Natural killer cell (primary cell): ENCODE measurements around the gene CABLES1. TPM values are rescaled to one million over a fixed set of nuclear protein-coding genes. Genes with fewer than 3 reads are reported as not detected.

Source experiments
- ATAC-seq, 3 donors: fragments of 150-1000 bp in 2 of 3; fragments of 200-7000 bp in 1 of 3; cut with Tn5 transposase; 1 replicate in 1 of 3; 2 replicates in 2 of 3; pipeline ENCODE4 v1.10.0; 2021; ENCODE audit warnings: mild to moderate bottlenecking in 2 of 3, moderate library complexity in 2 of 3
- DNase-seq, 2 donors: peaks; one replicate each; pipeline versions ENCODE4 v3.0.0 to v3.0.0-alpha.2; 2013 to 2021; ENCODE audit warnings: mixed read lengths in 1 of 2
- H3K27ac ChIP-seq: one replicate; pipeline ENCODE4 v1.5.1; 2013; ENCODE audit warnings: mild to moderate bottlenecking, low read length
- H3K27me3 ChIP-seq: one replicate; pipeline ENCODE4 v1.6.1; 2013; ENCODE audit warnings: low read length; ENCODE audit not compliant: control insufficient read depth, insufficient read depth
- H3K36me3 ChIP-seq: one replicate; pipeline ENCODE4 v1.6.1; 2013; ENCODE audit warnings: low read length; ENCODE audit not compliant: control insufficient read depth, insufficient read depth
- H3K4me1 ChIP-seq: one replicate; pipeline ENCODE4 v1.6.1; 2013; ENCODE audit warnings: low read length; ENCODE audit not compliant: control insufficient read depth, insufficient read depth
- H3K4me3 ChIP-seq: one replicate; pipeline ENCODE4 v1.5.1; 2013; ENCODE audit warnings: low read length
- H3K9me3 ChIP-seq: one replicate; pipeline ENCODE4 v1.6.1; 2013; ENCODE audit warnings: low read length; ENCODE audit not compliant: control insufficient read depth, insufficient read depth
- H3K27ac Mint-ChIP-seq, 2 donors: one replicate each; pipeline ENCODE4 v1.8.0; 2022; ENCODE audit warnings: mild to moderate bottlenecking in 2 of 2, mixed read lengths in 2 of 2, moderate library complexity in 1 of 2
- H3K27me3 Mint-ChIP-seq, 2 donors: one replicate each; pipeline ENCODE4 v1.8.0; 2022; ENCODE audit warnings: low read depth in 2 of 2, mixed read lengths in 2 of 2
- H3K36me3 Mint-ChIP-seq: one replicate; pipeline ENCODE4 v1.8.0; 2022; ENCODE audit warnings: mixed read lengths
- H3K4me1 Mint-ChIP-seq, 2 donors: one replicate each; pipeline ENCODE4 v1.8.0; 2022; ENCODE audit warnings: mixed read lengths in 2 of 2
- H3K4me3 Mint-ChIP-seq: one replicate; pipeline ENCODE4 v1.8.0; 2022; ENCODE audit warnings: mild to moderate bottlenecking, moderate library complexity, mixed read lengths
- H3K9me3 Mint-ChIP-seq, 2 donors: one replicate each; pipeline ENCODE4 v1.8.0; 2022; ENCODE audit warnings: mixed read lengths in 2 of 2
- CTCF ChIP-seq: fragments of 200-600 bp; IDR thresholded peaks from one replicate; pipeline ENCODE4 v1.8.0; 2022; ENCODE audit warnings: antibody characterized with exemption
- WGBS: methylation state at CpG from one replicate; pipeline ENCODE4 v1.1.7; 2013; ENCODE audit warnings: missing lambda C conversion rate; ENCODE audit not compliant: insufficient coverage; 5-methylcytosine and 5-hydroxymethylcytosine counted together
- intact Hi-C: fragments of 100-400 bp; cut with micrococcal nuclease; formaldehyde crosslinking; loops from one replicate; pipeline ENCODE4 v1.14.2; 2022
- total RNA-seq, 4 donors: library from RNA; stranded (reverse); fragments of 120-200 nt in 1 of 4; gene quantifications; one replicate each; pipeline versions ENCODE4 v1.2.3 to v1.2.4, GENCODE V29; 2013 to 2022

CABLES1 gene
- total RNA-seq, 3 donors from 2014 or later (not counting 1 experiment from before 2014, with no cell fraction given): 1.3 to 2.2 (median 1.8) TPM

- Histone ChIP-seq H3K36me3 (no peaks in the 10 kb centered on the region), H3K27ac (no peak overlapping the region), H3K4me1 (peaks cover 5% of the 10 kb centered on the region), H3K4me3 (no peak overlapping the region), H3K27me3 (no peaks in the 10 kb centered on the region), H3K9me3 (peaks cover 3% of the 10 kb centered on the region)
- no peaks in the 10 kb centered on the region for H3K36me3 Mint-ChIP-seq
- intact Hi-C loops: no loop called here
- DNase-seq (no peak), ATAC-seq (no peak)
- no peak overlapping the region for H3K4me3 Mint-ChIP-seq
- WGBS: 92% methylated on average over 13 of the region's 13 CpGs
- no peak for TF ChIP-seq CTCF
- no peaks in the 10 kb centered on the region for H3K9me3 Mint-ChIP-seq
- H3K27me3 Mint-ChIP-seq: no peaks in the 10 kb centered on the region
- no peaks in the 10 kb centered on the region for H3K4me1 Mint-ChIP-seq
- H3K27ac Mint-ChIP-seq: peak overlapping the region in 1 of 2 donors; percentile 6
Measured at GRCh38 chr18:23250893-23251656, 115.8 kb downstream of the CABLES1 start.

DNA sequence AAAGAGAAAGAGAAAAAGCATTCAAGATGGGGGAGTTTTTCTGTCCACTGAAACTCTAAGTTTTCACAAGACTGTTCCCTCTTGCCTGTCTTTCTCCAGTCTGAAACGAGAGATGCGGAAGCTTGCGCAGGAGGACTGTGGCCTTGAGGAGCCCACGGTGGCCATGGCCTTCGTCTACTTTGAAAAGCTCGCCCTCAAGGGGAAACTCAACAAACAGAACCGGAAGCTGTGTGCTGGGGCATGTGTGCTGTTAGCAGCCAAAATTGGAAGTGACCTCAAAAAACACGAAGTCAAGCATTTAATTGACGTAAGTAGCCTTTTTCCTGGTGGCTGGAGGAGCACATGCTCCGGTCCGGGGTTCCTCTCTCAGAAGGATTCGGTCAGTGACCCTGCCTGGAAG is 118.3 kb downstream of the CABLES1 start:
- peaks cover 14% of the 10 kb centered on the region for H3K4me1 ChIP-seq
- H3K36me3 ChIP-seq: no peaks in the 10 kb centered on the region
- Mint-ChIP-seq H3K4me1 (peaks cover 9 to 10% of the 10 kb centered on the region in 2 donors), H3K4me3 (no peak overlapping the region), H3K27ac (no peak overlapping the region), H3K9me3 (no peaks in the 10 kb centered on the region), H3K27me3 (peaks cover 0 to 10% of the 10 kb centered on the region in 2 donors), H3K36me3 (no peaks in the 10 kb centered on the region)
- intact Hi-C loops: no loop called here
- no peak overlapping the region for H3K27ac ChIP-seq
- H3K27me3 ChIP-seq: no peaks in the 10 kb centered on the region
- TF ChIP-seq CTCF: no peak
- DNase-seq (no peak), ATAC-seq (no peak)
- 93% methylated on average over 12 of the region's 12 CpGs for WGBS
- H3K4me3 ChIP-seq: no peak overlapping the region
- H3K9me3 ChIP-seq: peaks cover 3% of the 10 kb centered on the region

DNA sequence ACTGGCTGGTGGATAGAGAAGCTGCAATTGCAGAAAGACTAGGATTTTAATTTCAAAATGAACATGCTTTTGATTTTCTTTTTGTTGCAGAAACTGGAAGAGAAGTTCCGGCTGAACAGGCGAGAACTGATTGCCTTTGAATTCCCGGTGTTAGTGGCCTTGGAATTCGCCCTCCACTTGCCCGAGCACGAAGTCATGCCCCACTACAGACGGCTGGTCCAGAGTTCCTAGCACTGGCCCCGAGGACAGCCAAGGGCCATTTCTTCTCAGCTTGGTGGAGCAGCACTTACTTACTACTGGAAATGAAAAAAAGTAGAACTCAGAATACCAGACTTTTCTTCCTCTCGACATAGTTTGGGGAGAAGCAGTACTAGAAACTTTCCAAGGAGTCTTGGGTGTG is 121.9 kb downstream of the CABLES1 start:
- WGBS: 90% methylated on average over 9 of the region's 9 CpGs
- H3K36me3 ChIP-seq: no peaks in the 10 kb centered on the region
- H3K4me1 ChIP-seq: peaks cover 34% of the 10 kb centered on the region
- intact Hi-C loops: no loop called here
- DNase-seq (no peak), ATAC-seq (no peak)
- no peak overlapping the region for H3K4me3 ChIP-seq
- no peak for TF ChIP-seq CTCF
- H3K9me3 ChIP-seq: no peaks in the 10 kb centered on the region
- no peaks in the 10 kb centered on the region for H3K9me3 Mint-ChIP-seq
- H3K27me3 Mint-ChIP-seq: peaks cover 0 to 11% of the 10 kb centered on the region in 2 donors
- no peaks in the 10 kb centered on the region for H3K36me3 Mint-ChIP-seq
- H3K27me3 ChIP-seq: no peaks in the 10 kb centered on the region
- H3K4me1 Mint-ChIP-seq: peaks cover 32 to 35% of the 10 kb centered on the region in 2 donors
- H3K27ac ChIP-seq: no peak overlapping the region
- no peak overlapping the region for H3K27ac Mint-ChIP-seq
- no peak overlapping the region for H3K4me3 Mint-ChIP-seq
